Cardiac fibroblast (primary cell): ENCODE data around the gene SCGB3A1.

ENCODE experiments used
- DNase-seq, 2 donors: peaks; one replicate each; pipeline versions ENCODE4 v3.0.0 to v3.0.0-alpha.2; 2010; ENCODE audit warnings: low read depth in 2 of 2
- H3K4me3 ChIP-seq, 2 donors: replicated peaks in 1 of 2; 1 replicate in 1 of 2; 2 replicates in 1 of 2; pipeline ENCODE4 v1.5.1; 2011; ENCODE audit warnings: low read depth in 2 of 2, low read length in 2 of 2, mild to moderate bottlenecking in 2 of 2, moderate library complexity in 1 of 2
- TF ChIP-seq, protein P1 (sequence below): IDR thresholded peaks from one replicate; pipeline ENCODE4 v1.5.1; 2011; ENCODE audit warnings: low read depth, mild to moderate bottlenecking, low read length, inconsistent platforms

Gene SCGB3A1

DNA sequence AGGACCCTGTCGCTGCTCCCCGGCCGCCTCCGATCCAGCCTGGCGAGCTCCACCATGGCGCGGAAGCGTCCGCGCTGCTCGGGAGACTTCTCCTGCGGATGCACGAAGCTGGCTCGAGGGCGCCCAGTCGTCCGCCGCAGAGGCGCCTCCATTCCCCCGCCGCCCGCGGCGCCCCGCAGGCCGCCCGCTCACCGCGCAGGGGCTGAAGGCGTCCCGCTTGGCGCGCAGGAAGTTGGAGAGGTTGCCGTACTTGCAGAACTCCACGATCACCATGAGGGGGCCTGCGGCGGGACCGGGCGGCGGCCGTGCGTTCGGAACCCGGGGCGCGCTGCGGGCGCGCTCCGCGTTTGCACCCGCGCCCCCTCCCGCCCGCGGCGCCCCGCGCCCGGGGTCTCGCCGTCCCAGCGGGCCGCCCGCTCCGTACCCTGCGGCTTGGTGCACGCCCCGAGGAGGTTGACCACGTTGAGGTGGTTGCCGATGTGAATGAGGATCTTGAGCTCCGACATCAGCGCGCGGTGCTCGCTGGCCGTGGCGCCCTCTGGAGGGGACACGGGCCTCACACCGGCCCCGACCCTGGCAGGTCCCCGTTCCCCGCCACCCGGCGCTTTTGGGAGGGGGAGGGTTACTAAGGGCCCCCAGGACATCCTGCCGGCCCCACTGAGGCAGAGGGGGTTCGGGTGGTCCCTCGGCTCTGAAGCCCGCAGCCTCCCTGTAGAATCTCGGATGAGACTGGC lies 27.7 kb upstream of the SCGB3A1 start:
- peak; percentile 48 to 55 for DNase-seq
- TF ChIP-seq, protein P1, sequence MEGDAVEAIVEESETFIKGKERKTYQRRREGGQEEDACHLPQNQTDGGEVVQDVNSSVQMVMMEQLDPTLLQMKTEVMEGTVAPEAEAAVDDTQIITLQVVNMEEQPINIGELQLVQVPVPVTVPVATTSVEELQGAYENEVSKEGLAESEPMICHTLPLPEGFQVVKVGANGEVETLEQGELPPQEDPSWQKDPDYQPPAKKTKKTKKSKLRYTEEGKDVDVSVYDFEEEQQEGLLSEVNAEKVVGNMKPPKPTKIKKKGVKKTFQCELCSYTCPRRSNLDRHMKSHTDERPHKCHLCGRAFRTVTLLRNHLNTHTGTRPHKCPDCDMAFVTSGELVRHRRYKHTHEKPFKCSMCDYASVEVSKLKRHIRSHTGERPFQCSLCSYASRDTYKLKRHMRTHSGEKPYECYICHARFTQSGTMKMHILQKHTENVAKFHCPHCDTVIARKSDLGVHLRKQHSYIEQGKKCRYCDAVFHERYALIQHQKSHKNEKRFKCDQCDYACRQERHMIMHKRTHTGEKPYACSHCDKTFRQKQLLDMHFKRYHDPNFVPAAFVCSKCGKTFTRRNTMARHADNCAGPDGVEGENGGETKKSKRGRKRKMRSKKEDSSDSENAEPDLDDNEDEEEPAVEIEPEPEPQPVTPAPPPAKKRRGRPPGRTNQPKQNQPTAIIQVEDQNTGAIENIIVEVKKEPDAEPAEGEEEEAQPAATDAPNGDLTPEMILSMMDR: peak; percentile 31
- H3K4me3 ChIP-seq: peak overlapping the region; percentile 13 to 41

DNA sequence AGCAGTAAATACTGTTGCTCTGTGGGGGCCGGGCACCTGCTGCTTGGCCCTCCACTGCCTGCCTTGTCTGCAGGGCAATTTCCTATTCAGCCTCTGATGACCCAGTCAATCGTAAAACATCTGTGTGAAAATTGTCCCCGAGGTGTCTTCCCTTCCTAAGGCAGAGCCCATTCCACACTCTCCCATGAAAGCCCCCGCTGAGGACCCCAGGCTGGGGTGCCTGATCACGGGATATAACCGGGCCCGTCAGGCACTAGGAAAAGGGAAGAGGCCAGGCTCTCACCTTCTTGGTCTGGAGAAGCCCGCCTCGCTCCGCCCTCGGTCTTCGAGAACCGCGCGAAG lies 27.2 kb upstream of the SCGB3A1 start:
- TF ChIP-seq, protein P1: no peak
- H3K4me3 ChIP-seq: peak overlapping the region; percentile 13 to 41
- DNase-seq: no peak

DNA sequence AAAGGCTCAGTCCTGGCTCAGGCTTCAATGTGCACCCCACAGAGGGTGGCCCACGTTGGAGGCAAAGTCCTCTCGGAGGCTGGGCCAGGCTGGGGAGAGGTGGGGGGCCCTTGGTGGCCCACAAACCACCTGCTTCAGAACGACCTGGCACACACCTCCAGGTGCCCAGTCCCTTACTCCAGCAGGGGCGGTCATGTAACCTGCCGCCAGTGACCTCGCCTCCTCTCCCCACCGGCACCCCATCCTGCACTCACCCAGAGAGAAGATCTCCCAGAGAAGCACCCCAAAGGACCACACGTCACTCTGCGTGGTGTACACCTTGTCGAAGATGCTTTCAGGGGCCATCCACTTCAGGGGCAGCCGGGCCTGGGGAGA lies 22.5 kb upstream of the SCGB3A1 start:
- no peak overlapping the region for H3K4me3 ChIP-seq
- TF ChIP-seq, protein P1: no peak
- no peak for DNase-seq

DNA sequence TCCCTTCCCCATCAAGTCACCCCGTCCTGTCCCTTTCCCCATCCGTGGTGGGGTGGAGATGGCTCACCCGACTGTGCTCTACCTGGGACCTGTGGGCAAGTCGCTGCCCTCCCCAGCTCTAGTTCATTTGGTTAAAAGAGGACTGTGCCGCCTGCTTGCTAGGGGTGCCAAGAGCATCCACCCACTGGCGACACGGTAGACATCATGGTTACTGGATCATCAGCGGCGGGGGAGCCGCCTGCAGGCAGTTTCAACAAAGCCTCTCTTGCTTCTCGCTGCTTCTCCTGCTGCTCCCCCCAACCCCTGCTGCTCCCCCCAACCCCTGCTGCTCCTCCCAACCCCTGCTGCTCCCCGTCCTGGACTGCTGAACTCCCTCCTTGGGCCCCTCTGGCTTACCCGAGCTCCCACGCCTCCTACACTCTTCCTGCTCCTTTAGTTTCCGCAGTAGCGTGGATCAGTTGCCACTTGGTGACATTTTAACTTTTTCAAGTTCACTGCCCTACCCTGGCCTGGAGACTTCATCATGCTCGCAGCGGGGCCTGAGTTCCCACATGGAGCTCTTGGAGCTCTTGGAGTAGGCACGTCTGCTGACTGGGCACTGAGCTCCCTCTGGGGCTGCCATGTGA lies 22.0 kb upstream of the SCGB3A1 start:
- H3K4me3 ChIP-seq: no peak overlapping the region
- TF ChIP-seq, protein P1: no peak
- DNase-seq: no peak

DNA sequence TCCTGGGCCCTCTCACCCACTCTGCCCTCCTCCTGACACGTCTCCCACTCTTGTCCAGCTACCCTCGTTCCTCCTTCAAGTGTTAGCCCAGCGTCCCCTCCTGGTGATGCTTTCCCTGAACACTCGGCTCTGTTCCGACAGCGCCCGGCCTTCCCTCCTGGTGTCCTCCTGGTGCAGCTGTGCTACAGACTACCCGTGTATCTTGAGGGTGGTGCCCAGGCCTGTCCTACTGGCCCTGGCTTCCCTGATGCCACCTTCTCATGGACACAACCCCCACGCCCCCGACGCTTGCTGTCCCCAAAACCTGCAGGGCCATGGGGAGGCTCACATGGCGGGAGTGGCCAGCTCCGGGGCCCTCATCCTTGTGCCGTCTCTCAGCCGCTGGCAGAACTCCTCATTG lies 21.4 kb upstream of the SCGB3A1 start:
- no peak for DNase-seq
- H3K4me3 ChIP-seq: no peak overlapping the region
- TF ChIP-seq, protein P1: no peak

DNA sequence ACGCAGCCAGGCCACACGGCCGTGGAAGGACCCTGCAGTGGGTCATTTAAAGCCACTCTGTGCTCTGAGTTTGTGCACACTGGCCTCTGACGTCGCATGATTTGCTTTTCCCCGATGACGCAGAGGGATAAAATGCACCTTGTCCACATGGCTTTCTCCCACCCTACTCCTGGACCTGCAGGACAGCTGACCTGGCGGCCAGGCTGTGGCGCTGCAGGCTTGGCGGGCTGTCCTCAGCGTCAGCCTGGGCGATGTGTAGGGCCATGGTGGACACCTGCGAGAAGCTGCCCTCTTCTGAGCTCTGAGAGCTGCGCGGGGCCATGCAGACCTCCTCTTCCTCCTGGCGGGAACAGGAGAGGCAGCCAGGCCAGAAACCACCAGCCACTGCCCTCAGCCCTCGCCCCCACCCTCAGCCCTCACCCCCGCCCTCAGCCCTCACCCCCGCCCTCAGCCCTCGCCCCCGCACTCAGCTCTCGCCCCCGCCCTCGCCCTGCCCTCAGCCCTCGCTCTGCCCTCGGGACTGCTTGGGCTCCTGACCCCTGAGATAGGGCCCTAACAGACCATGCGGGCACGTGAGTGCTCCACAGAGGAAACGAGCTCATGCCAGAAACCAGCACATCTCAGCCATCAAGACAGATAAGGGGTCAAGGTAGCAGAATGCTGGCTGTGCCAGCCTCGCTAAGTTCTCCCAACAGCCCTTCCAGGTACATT lies 20.0 kb upstream of the SCGB3A1 start:
- DNase-seq: no peak
- no peak overlapping the region for H3K4me3 ChIP-seq
- TF ChIP-seq, protein P1: no peak
